COLO668 (cell line): Measurements from ENCODE around the gene MAGI2.
"Not testable (repeated sequence)": the region's sequence is repeated elsewhere in the genome, so short reads cannot be mapped to it uniquely, and the experiment has no call there.

Source experiments
- DNase-seq: peaks from one replicate; lab custom pipeline; 2025; ENCODE audit not compliant: unreplicated experiment; lab: John Stamatoyannopoulos, UW

Gene MAGI2

GRCh38 chr7:78587443-78588044 lies 865.9 kb downstream of the MAGI2 start:
- DNase-seq = no peak

DNA sequence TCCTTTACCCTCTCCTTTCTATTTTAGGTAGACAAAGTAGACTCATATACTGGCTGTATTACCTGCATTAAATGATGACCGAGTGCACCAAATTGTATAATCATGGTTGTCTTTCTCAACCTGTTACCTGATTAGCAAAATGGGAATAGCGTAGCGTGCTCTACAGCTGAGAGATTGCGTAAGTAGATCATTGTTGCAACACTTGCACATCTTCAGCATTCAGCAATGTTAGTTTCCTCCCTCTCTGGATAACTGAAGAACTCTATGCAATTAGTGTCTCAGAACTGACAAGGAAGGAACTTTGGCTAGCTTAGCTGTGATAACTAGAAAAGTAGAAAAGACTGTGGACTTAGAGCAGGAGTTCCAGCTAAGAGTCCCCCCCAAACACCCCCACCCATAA lies 867.5 kb downstream of the MAGI2 start:
- no peak for DNase-seq

DNA sequence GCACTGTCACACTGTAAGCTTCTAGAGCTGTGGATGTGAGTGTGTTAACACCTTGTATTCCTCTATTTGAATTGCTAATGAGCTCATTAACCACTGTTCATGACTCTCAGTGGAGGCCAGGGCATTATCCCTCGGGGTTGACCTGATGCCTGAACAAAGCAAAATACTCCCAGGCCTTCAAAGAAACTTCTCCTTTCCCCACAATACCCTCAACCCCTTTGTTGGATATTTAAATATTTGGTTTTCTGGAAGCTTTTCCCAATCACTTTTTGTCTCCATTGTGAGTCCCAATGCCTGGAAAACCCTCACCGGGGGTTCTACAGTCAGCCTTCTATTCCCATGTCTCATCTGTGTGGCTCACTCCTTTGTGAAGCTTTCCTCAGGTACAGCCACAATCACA lies 874.8 kb downstream of the MAGI2 start:
- DNase-seq = no peak

- not testable (repeated sequence) for DNase-seq
Observed at GRCh38 chr7:78577174-78577952, 876.1 kb downstream of the MAGI2 start.

- DNase-seq = no peak
Observed at GRCh38 chr7:78576236-78576635, 877.2 kb downstream of the MAGI2 start.

DNA sequence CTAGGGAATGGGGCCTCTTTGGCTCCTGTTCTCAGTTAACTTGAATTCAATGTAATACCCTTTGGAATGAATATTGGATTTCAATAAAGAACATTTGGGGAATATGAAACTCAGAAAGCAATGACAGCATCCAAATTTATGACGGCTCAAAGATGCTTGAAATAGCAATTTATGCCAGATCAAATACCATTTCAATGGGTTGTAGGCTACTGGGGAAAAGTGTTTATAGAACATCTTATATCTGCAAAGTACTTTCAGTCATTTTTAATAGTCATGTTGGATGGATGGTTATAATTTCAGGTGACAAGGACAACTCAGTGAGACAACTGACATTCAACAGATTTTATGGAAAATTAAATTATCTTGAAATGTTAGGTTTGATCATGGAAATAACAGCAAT lies 882.2 kb downstream of the MAGI2 start:
- no peak for DNase-seq

GRCh38 chr7:78568690-78569089 lies 884.8 kb downstream of the MAGI2 start:
- no peak for DNase-seq

- DNase-seq = no peak
Observed at GRCh38 chr7:78567836-78568235, 885.6 kb downstream of the MAGI2 start.

DNA sequence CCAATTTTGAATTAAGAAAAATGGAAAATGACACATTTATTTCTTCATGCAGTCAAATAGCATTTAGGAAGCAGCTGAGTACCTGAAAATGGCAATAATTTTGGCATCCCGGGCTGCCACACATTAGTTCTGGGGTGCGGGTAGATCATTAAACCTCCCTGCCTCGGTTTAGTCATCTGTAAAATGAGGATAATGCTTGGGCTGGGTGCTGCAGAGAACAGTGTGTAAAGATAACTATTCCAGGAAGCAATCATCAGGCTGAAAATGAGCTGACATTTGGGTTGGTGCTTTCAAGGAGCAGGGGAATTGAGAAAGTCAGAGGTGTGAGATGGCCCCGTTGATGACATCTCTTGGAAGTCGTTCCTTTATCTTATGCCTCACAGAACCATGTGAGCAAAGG lies 887.7 kb downstream of the MAGI2 start:
- DNase-seq = no peak

DNA sequence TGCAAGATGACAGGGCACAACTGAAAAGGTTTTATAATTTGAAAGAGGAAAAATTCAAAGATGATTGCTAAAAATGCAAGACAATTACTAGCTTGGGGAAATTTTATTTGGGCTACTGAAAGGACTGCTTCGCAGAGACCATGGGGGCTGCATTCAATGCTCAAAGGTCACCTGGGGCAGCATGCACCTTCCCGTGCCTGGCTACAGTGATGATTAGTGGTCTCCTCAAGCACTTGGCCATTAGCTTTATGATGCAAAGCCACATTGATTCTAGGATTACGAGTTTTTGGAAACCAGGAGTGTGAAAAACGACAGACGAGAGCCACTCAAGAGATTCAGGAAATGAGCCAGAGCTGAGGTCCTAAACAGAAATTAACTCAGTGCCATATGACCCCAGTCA lies 890.3 kb downstream of the MAGI2 start:
- DNase-seq = no peak

- DNase-seq = no peak
Observed at GRCh38 chr7:78562191-78562590, 891.3 kb downstream of the MAGI2 start.

DNA sequence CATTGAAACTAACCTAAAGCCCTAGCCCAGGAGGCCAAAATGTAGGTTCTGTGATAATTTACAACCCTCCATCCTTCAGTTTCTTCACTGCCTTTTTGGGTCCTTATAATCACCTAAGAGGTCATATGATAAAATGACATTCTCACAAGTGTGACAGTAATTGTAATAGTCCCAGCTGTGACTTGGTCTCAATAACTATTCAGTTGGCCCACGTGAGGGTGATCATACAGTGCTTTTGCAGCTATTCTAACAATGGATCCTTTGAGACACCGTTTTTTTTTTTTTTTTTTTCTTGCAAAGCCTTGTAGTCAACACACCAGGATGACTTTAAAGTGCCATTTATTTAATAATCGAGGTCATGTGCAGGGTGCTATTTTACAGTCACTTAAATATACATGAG lies 894.9 kb downstream of the MAGI2 start:
- DNase-seq = no peak

GRCh38 chr7:78543976-78544375 lies 909.5 kb downstream of the MAGI2 start:
- no peak for DNase-seq

DNA sequence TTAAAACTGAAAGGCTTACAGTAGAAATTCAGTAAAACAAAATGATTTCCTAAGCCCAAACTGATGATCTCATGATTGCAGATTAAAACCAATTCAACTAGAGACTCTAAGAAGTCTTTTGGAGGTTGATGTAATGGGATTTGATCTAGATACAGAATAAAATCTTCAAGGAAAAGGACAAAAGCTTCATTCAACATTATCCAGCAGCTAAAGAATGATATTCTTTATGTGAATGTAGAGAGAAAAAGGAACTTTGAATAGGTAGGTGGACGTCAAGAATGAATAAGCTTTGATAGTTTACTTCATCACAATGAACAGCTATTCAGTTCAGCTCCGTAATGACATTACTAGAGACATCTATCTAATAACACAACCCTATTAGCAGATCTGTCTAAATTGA lies 910.5 kb downstream of the MAGI2 start:
- DNase-seq = no peak

DNA sequence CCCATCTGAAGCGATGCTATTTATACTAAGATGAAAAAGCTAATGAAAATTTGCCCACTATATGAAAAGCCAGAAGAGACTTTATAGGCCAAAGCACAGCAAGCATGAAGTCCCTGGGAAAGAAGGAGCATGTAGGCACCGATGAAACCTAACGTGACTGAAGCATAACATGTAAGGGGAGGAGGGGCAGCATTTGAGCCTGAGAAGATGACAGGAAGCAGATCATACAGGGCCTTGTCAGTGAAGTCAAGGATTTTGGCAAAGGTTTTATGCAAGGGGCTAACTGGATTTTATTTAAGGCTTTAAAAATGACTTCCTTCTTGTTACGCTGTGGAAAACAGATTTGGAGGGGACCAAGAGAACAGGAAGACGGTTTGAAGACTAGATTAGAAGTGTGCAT lies 910.9 kb downstream of the MAGI2 start:
- DNase-seq = no peak

DNA sequence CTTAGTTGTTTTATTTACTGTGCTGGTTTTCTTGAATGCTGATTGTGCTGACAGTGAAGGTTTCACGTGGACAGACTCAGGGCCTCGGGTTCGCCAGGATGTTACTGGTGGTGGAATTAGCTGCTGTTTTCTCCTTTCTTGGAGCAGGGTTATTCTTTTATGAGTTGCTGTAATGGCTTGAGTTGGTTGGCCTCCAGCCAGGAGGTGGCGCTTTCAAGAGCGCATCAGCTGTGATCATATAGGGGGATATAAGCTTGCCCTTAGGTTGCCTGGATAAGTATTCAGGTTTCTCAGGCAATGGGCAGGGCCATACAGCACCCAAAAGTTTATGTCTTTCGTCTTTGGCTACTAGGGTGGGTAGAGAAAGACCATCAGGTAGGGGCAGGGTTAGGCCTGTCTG lies 913.6 kb downstream of the MAGI2 start:
- no peak for DNase-seq

DNA sequence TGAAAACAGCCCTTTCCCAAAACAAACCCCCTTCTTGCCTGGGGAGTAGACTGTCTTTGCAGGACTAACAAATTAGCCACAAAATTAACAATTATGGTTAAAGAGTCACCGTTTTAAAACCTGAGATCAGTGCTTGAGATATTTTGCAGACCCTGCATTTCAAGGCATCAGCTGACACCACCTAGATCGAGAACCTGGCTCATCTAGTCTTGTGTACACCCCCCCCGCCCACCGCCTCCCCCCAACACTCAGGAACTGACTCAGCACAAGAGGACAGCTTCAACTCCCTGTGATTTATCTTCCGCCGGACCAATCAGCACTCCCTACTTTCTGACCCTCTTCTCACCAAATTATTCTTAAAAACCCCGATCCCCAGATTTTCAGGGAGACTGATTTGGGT lies 917.8 kb downstream of the MAGI2 start:
- DNase-seq = no peak

GRCh38 chr7:78530351-78530750 lies 923.1 kb downstream of the MAGI2 start:
- peak; percentile 19 for DNase-seq

GRCh38 chr7:78529392-78529791 lies 924.1 kb downstream of the MAGI2 start:
- no peak for DNase-seq

DNA sequence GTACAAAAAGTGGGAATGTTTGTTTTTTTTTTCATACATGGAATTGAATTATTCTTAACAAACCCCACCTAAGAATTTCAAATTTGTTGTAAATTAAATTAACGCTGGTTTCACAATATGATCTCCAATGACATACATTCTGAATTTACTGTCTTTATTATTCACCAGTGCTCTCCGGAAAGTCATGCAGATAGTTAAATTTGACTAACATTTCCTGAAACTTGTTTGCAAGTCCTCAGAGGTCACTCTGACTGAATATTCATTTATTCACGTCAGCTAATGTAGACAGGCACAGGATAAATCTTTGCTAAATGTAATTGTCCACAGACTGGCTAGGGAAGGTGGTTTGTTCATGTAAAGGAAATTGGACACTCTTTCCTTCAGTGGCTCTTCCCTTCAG lies 924.5 kb downstream of the MAGI2 start:
- DNase-seq = no peak

GRCh38 chr7:78523930-78524329 lies 929.5 kb downstream of the MAGI2 start:
- no peak for DNase-seq

- no peak for DNase-seq
Observed at GRCh38 chr7:78521961-78522360, 931.5 kb downstream of the MAGI2 start.

GRCh38 chr7:78516450-78516849 lies 937.0 kb downstream of the MAGI2 start:
- DNase-seq = no peak
